NCI-H1105 (cell line): ENCODE results near the gene IFFO2.

Experiments used
- DNase-seq: peaks from one replicate; lab custom pipeline; 2025; lab: John Stamatoyannopoulos, UW

Gene IFFO2

DNA sequence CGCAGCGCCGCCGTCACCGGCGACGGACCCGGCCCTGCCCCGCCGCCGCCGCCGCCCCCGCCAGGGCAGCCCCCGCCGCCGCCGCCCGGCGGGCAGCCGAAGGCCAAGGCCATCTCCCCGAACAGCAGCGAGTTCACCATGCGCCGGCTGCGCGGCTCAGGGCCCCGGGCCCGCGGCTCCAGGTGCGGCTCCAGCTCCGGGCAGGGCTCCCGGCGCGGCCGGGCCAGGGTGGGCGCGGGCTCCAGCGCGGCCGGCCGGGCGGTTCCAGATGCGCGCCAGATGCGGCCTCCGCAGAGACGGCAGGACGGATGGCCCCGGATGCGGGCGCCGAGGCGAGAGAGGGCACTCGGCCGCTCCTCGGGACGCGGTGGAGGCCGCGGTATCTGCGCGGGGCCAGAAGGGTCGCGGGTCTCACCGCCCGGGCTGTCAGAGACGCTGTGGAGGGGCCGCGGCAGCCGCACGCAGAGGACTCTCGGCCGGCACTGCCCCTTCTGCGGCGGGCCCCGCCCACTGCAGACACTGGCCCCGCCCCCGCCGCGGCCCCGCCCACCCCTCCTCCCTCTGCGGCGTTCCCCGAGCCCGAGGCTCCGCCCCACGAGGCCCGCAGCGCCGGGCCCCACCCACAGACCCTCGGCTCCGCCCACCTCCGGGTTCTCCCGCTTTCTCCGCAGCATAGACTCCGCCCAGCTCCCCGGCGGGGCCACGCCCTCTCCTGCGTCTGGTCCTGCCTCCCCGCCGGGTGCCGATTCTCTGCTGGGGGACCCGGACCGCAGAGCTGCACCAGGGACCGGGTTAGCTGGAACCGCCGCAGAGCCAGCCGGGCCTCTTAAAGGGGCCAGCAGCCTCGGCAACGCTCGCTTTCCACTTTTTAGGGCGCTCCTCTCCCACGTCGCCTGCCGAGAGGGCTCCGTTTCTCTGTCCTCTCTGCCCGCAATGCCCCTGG is at the start of gene IFFO2:
TSS of gene IFFO2 (minus strand) at position 484 of the 943 bp plus-strand sequence. CDS start at position 140, 344 bp downstream.
- DNase-seq, result peak; percentile 89

DNA sequence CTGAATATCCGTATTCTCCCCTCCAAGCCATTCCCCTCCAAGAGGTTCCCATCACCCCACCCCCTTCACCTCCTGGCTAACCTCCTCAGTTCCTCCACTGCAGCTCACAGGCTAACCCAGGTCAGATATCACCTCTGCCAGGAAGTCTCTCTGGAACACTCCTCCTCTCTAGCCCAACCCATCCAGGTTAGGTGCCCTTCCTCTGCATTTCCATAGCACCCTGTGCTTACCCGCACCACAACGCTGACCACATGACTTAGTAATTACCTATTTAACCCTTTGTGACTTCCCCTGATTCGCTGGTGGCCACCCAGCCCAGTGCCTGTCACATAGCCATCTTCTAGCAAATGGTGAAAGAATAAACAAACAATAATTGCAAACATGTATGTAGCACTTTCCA is 49.5 kb upstream of the IFFO2 start:
- DNase-seq, result no peak

DNA sequence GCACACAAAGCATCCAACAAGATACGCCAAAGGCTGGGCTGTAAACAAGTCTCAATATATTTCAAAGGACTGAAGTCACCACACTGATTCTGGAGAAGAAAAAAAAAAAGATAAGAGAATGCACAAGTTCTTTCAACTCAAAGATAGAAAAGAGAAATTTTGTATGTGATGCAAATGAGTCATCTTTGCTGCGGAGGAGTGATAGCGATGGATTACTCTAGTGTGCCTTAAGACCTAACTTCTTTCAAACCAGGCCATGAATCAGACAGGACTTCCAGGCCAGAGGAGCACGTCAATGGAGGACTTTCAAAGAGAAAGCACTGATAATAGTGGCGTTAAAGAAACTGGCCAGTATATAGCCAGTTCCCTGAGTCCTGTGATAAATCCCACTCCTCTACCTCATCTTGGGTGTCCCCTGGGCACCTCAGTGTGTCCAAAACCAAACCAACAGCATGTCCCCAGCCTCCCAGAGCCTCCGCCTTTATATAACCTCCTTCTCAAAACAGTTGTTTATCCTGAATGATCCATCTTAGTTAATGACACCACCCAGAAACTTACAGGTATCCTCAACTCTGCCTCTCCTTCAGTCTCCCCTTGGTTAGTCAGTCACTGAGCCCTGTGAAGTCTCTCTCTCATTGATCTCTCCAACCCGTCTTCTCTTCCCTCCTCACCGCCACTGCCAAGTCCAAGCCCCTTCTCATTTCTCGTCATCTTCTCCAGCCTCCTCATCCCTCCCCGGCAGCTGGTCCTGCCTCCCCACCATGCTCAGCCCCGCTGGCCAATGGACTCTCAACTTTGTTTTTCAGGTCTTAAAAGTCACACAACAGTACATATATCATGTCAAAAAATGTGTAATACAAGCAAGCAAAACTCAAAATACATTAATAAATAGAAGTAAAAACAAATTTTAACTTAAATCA is 47.2 kb upstream of the IFFO2 start:
- DNase-seq, result no peak

DNA sequence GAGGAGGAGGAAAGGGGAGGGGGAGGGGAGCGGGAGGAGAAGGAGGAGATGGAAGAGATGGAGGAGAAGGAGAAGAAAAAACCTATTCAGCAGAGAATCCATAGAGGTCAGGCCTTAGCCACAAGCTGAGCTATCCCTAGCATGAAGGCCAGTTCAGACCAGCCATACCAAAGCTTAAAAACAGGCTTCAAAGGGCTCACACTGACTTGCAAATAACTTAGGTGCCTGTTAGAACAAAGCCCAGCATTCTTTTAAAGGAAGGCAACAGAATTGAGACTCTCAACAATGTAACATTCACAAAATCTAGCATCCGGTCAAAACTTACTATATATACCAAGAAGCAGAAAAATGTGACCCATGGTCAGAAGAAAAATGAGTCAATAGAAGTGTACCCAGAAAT is 43.6 kb upstream of the IFFO2 start:
- no peak for DNase-seq

DNA sequence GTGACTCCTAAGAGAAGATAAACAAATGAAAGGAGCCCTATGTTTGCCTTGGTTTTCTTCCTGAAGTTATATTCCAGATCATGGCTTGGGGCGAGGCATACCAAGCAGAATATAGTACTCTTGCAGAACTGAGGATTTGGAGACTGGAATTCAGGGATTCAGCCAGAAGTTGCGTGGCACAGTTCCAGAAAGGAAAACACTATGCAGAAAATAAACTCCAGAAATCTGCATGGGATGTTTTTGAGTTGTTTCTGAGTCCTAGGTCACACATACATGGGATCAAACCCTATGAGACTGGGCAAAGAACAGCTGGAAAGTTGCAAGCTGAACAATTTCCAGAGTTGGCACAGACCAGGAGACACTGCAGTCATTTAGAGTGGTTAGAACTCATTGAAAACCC is 42.9 kb upstream of the IFFO2 start:
- no peak for DNase-seq

DNA sequence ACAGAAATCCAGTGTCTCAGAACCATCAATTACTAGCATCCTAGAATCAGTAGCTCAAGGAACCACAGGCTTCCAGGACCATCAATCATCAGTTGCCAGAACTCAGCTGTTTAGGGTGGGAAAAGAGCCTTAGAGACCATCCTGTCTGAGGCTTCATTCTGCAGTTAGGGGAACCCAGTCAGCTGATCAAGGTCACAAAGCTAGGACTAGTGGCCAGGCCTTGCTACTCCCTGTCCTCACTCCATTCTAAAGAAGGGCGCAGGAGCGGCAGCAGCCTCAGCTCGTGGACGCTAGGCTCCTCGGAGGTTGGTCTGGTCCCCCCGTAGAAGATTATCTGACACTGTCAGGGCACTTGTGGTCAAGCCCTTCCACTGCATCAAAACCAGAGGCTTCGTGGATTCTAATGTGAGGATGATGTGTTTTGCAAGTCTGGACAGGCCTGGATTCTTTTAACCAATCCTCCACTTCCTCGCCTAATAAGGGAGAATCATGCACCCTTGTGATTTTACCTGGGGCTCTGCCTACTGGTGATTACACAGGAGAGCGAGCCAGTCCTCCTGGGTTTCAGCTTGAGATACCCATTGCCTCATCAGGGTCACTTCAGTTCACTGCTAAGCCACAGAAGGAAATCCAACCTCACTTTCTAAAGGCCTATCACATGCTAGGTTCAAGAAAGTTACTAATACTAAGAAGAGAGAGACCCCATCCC is 41.7 kb upstream of the IFFO2 start:
- DNase-seq, result no peak

GRCh38 chr1:18997508-18997907 is 41.0 kb upstream of the IFFO2 start:
- no peak for DNase-seq

DNA sequence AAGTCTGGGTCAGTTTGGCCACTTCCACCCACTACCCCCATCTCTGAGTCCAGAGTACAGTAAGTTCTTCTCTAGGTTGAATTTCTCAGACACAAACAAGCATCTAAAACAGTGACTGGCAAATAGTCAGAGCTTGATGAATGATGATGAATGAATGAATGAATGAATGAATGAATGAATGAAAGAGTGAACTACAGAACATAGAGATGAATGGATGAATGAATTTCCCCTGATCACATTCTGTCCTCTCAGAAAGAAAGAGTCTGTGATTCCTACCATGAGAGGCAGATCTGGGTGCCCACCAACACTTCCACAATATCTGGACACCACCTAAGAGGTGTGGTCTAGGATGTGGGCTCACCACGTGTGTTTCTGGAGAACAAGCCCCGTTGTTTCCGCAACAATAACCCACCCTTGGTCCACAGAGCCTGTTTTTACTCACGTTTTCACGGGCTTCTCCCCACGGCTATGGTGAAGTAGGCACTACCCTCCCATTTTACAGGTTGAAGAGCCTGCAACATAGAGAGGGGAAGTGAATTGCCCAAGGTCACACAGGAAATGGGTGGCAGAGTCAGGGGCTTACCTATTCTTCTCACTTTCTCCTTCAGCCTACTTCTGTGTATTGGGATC is 40.2 kb upstream of the IFFO2 start:
- no peak for DNase-seq

DNA sequence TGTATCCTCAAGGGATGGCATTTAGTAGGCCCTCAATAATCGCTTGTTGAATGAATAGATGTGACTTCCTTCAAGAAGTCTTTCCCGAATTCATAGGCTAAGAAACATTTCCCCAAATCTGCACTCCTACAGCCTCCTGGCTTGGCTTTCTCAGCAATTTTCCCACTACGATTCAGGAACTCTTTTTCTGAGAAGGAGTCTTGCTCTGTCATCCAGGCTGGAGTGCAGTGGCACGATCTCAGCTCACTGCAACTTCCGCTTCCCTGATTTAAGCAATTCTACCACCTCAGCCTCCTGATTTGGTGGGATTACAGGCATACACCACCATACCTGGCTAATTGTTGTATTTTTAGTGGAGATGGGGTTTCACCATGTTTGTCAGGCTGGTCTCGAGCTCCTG is 37.9 kb upstream of the IFFO2 start:
- DNase-seq, result no peak

- DNase-seq, result no peak
Measured at GRCh38 chr1:18992646-18993045, 36.2 kb upstream of the IFFO2 start.

DNA sequence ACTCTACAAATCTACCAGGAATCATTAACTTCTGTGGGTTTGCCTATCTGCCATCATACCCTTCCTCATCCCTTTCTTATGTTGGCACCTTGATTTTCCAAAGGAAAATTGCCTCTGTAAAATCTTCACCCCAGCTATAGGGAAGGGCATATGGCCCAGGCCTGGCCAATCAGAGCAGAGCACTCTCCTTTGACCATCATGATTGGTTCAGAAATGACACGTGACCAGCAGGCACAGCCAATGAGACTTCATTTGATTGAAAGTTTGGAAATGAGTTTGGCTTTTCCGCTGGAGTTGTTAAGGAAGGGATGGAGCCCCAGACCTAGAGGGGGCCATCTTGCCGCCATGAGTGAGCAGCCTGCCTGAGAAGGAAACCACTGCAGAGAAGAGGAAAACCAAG is 35.1 kb upstream of the IFFO2 start:
- DNase-seq, result no peak

GRCh38 chr1:18989896-18990295 is 33.4 kb upstream of the IFFO2 start:
- no peak for DNase-seq

DNA sequence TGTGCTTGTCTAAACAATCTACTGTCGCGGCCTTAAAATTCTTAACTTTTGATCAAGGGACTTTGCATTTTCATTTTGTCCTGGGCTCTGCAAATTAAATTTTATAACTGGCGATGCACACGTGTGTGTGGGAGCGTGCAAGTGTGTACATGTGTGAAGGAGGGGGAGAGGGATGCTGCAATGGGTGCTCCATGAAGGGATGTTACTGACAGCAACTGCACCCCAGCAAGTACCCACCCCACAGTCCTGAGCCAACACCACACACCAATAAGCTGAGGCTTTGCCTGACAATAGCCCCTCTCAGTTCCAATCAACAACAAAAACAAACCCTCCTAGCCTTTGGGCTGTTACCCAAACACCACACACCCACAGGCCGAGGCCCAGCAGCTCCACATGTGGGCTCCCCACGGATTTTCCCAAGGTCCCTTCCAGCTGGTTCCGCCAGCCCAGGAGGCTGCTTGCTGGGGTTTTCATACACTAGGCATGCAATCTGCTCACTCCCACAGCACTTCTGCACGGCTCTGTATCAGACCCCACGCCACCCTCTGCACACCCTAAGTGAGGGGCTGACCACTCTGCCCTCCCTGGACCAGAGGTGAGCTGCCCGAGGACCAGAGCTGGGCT is 32.8 kb upstream of the IFFO2 start:
- no peak for DNase-seq

- DNase-seq, result no peak
Measured at GRCh38 chr1:18981242-18981641, 24.8 kb upstream of the IFFO2 start.

DNA sequence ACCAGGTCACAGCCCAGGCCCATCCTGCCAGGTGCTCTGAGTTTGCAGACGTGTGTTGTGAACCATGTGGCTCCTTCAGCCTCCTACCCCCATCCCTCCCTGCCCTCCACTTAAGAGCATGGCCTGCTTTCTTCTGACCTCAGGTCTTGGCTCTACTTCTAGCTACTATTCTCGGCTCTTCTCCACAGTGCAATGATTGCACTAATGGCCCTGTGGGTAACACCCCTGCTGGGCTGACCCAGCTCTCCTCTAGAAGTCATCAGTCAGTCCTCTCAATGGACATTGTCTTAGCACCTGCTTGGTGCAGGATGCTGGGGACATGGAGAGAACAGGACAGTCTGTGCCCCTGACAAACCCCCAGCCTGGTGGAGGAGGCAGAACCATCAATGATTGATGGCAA is 22.2 kb upstream of the IFFO2 start:
- DNase-seq, result no peak

GRCh38 chr1:18977428-18977827 is 21.0 kb upstream of the IFFO2 start:
- DNase-seq, result no peak

- no peak for DNase-seq
Measured at GRCh38 chr1:18976096-18976495, 19.6 kb upstream of the IFFO2 start.

- no peak for DNase-seq
Measured at GRCh38 chr1:18974606-18975005, 18.1 kb upstream of the IFFO2 start.

DNA sequence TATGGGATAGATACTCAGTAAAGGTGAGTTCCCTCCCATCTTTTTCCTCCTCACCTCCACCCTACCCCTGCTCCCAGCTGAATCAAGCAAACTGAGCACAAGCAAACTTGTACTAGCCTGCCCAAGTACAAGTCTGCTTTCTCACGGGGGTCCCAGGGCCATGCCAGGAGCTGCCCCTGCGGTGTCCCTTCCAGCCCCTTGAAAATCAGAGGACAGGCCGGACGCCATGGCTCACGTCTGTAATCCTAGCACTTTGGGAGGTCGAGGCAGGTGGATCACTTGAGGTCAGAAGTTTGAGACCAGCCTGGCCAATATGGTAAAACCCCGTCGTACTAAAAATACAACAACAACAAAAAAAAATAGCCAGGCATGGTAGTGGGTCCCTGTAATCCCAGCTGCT is 17.5 kb upstream of the IFFO2 start:
- no peak for DNase-seq

DNA sequence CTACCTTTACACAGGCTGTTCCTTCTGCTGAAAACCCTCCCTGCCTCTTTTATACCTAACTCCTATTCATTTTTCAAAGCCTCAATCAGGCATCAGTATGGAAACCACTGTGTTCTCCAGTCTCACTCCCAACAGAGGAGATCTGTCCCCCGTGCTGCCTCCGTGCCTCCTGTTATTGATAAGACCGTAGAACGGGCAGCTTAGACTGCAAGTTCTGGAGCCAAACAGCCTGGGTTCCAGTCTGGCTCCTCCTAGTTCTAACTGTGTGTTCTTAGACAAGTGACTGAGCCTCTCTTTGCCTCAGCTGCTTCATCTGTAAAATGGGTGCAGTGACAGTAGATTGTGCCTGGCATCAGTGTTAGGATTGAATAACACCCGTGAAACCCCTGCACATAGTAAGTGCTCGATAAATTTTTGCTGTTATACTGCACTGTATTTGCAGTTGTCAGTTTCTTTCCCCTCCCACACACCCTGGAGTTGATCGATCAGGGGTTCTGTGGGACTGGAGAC is 17.0 kb upstream of the IFFO2 start:
- no peak for DNase-seq

DNA sequence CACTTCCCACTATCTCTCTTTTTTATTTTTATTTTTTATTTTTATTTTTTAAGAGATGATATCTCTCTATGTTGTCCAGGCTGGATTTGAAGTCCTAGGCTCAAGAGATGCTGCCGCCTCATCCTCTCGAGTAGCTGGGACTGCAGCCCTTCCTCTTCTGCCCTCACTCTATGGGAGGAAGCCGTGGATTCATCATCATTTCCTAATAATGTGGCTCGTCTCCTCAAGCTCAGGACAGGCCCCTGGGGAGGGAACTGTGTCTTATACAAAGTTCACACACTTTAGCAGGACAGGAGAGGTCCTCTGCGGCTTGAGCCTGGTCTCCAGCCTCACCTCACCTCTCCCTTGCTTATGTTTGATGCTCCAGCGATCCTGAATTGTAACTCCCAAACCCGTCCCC is 16.5 kb upstream of the IFFO2 start:
- no peak for DNase-seq
